ENCODE measurements around the gene KLK4.

The KLK4 gene

GRCh38 chr19:50910722-50911121 is 473 bp downstream of the KLK4 start:
- no peaks in the 10 kb centered on the region for H3K79me2 ChIP-seq
- H2AFZ ChIP-seq: no peak overlapping the region
- H3K27me3 ChIP-seq (ENCODE audit: control insufficient read depth, insufficient read depth, low read length): no peaks in the 10 kb centered on the region
- no peak overlapping the region for H3K4me3 ChIP-seq (ENCODE audit: low read depth, low read length)
- no peak overlapping the region for H3K4me2 ChIP-seq (ENCODE audit: low read length)
- no peaks in the 10 kb centered on the region for H3K36me3 ChIP-seq (ENCODE audit: control insufficient read depth, insufficient read depth, low read length)
- H3K9ac ChIP-seq: no peak overlapping the region
- no peak overlapping the region for H3K27ac ChIP-seq
- no peak for TF ChIP-seq CTCF (IDR thresholded peaks at IDR 0.05)
- peaks cover 3% of the 10 kb centered on the region for H3K4me1 ChIP-seq
- no peaks in the 10 kb centered on the region for H3K9me3 ChIP-seq (ENCODE audit: control insufficient read depth, low read length)

GRCh38 chr19:50909240-50910070 is 1.7 kb downstream of the KLK4 start:
- Histone ChIP-seq H3K27me3 (ENCODE audit: control insufficient read depth, insufficient read depth, low read length) (no peaks in the 10 kb centered on the region), H3K9me3 (ENCODE audit: control insufficient read depth, low read length) (no peaks in the 10 kb centered on the region), H3K27ac (no peak overlapping the region), H3K4me1 (peaks cover 3% of the 10 kb centered on the region), H3K4me2 (ENCODE audit: low read length) (peak overlapping the region; percentile 37), H3K36me3 (ENCODE audit: control insufficient read depth, insufficient read depth, low read length) (no peaks in the 10 kb centered on the region), H3K79me2 (no peaks in the 10 kb centered on the region), H3K4me3 (ENCODE audit: low read depth, low read length) (no peak overlapping the region), H3K9ac (no peak overlapping the region), H2AFZ (peak overlapping the region; percentile 20)
- no peak for TF ChIP-seq CTCF (IDR thresholded peaks at IDR 0.05)

GRCh38 chr19:50908336-50908735 is 2.9 kb downstream of the KLK4 start:
- no peaks in the 10 kb centered on the region for H3K9me3 ChIP-seq (ENCODE audit: control insufficient read depth, low read length)
- H3K4me1 ChIP-seq: peaks cover 3% of the 10 kb centered on the region
- H3K4me2 ChIP-seq (ENCODE audit: low read length): no peak overlapping the region
- no peaks in the 10 kb centered on the region for H3K36me3 ChIP-seq (ENCODE audit: control insufficient read depth, insufficient read depth, low read length)
- no peaks in the 10 kb centered on the region for H3K79me2 ChIP-seq
- TF ChIP-seq CTCF (IDR thresholded peaks at IDR 0.05): no peak
- no peak overlapping the region for H3K9ac ChIP-seq
- H2AFZ ChIP-seq: no peak overlapping the region
- H3K27ac ChIP-seq: no peak overlapping the region
- H3K4me3 ChIP-seq (ENCODE audit: low read depth, low read length): no peak overlapping the region
- H3K27me3 ChIP-seq (ENCODE audit: control insufficient read depth, insufficient read depth, low read length): no peaks in the 10 kb centered on the region

DNA sequence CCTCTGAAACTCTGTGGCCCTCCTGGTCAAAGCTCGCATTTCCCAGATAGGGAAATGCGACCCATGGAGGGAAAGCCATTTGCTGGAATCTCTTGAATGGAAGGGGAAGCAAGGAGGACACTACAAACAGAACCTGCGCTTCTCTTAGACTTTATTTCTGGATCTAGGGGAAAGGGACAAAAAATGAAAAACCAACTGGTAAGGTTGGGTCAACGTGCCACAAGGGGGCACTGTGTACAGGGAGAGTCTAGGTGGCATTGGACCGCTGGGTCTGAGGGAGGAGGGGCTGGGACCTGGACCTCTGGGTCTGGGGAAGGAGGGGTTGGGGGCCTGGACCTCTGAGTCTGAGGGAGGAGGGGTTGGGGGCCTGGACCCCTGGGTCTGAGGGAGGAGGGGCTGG is 5.0 kb downstream of the KLK4 start:
- no peak overlapping the region for H3K27ac ChIP-seq
- no peaks in the 10 kb centered on the region for H3K36me3 ChIP-seq (ENCODE audit: control insufficient read depth, insufficient read depth, low read length)
- peaks cover 3% of the 10 kb centered on the region for H3K4me1 ChIP-seq
- no peak overlapping the region for H3K4me2 ChIP-seq (ENCODE audit: low read length)
- TF ChIP-seq CTCF (IDR thresholded peaks at IDR 0.05): peak; percentile 30
- H3K27me3 ChIP-seq (ENCODE audit: control insufficient read depth, insufficient read depth, low read length): no peaks in the 10 kb centered on the region
- no peaks in the 10 kb centered on the region for H3K79me2 ChIP-seq
- H3K4me3 ChIP-seq (ENCODE audit: low read depth, low read length): no peak overlapping the region
- no peaks in the 10 kb centered on the region for H3K9me3 ChIP-seq (ENCODE audit: control insufficient read depth, low read length)
- no peak overlapping the region for H3K9ac ChIP-seq
- no peak overlapping the region for H2AFZ ChIP-seq

DNA sequence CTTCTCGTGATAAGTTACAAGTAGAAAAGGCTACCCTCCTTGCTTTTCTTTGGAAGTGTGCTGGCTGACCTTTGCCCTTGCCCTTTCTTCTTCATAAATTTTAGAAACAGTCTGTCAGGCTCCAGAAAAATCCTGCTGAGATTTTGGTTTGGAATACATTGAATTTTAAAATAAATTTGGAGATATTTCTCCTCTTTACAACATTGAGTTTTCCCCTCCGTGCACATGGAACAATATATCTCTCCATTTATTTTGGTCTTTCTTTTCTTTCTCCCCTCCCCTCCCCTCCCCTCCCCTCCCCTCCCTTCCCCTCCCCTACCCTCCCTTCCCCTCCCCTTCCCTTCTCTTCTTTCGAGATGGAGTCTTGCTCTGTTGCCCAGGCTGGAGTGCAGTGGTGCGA is 8.6 kb downstream of the KLK4 start:
- Histone ChIP-seq H3K9ac (no peak overlapping the region), H3K27me3 (ENCODE audit: control insufficient read depth, insufficient read depth, low read length) (no peaks in the 10 kb centered on the region), H2AFZ (no peak overlapping the region), H3K4me1 (no peaks in the 10 kb centered on the region), H3K36me3 (ENCODE audit: control insufficient read depth, insufficient read depth, low read length) (no peaks in the 10 kb centered on the region), H3K4me3 (ENCODE audit: low read depth, low read length) (no peak overlapping the region), H3K79me2 (no peaks in the 10 kb centered on the region), H3K27ac (no peak overlapping the region), H3K9me3 (ENCODE audit: control insufficient read depth, low read length) (no peaks in the 10 kb centered on the region), H3K4me2 (ENCODE audit: low read length) (no peak overlapping the region)
- no peak for TF ChIP-seq CTCF (IDR thresholded peaks at IDR 0.05)
